PFSK-1 (cell line): ENCODE results near the gene PGP.
A peak's percentile ranks its signal among the peaks of the same experiment; 100 is the strongest.

Source experiments
- FOXP2 ChIP-seq: optimal IDR thresholded peaks from 2 replicates; pipeline ENCODE3; 2011; ENCODE audit warnings: borderline replicate concordance, control low read depth, inconsistent platforms; ENCODE audit not compliant: insufficient read depth; ENCODE audit errors: extremely low read length, extremely low read depth
- POLR2AphosphoS5 ChIP-seq: IDR thresholded peaks from 2 replicates; pipeline ENCODE4 v1.6.1; 2012; ENCODE audit warnings: low read depth, mild to moderate bottlenecking, control low read depth, low read length, moderate library complexity
- REST ChIP-seq, 2 experiments: IDR thresholded peaks; 2 replicates each; pipeline versions ENCODE4 v1.6.1 to v1.8.0; 2011 to 2012; ENCODE audit warnings: low read depth in 2 of 2, low read length in 2 of 2, control low read depth in 1 of 2, inconsistent platforms in 1 of 2, mild to moderate bottlenecking in 1 of 2, moderate library complexity in 1 of 2; ENCODE audit not compliant: insufficient read depth in 1 of 2
- SIN3A ChIP-seq: IDR thresholded peaks from 2 replicates; pipeline ENCODE4 v1.6.1; 2012; ENCODE audit warnings: mild to moderate bottlenecking, low read length, moderate library complexity, borderline replicate concordance; ENCODE audit not compliant: insufficient read depth
- TAF1 ChIP-seq: IDR thresholded peaks from 2 replicates; pipeline ENCODE4 v1.6.1; 2012; ENCODE audit warnings: low read length, control low read depth, borderline replicate concordance; ENCODE audit not compliant: insufficient read depth

Gene PGP

GRCh38 chr16:2228161-2228824 is 13.7 kb upstream of the PGP start:
- no peak for TF ChIP-seq SIN3A
- TF ChIP-seq TAF1 = no peak
- TF ChIP-seq FOXP2 = no peak
- TF ChIP-seq REST (IDR thresholded peaks at IDR 0.05; ENCODE audit: insufficient read depth in 1 of 2, low read depth in 2 of 2, low read length in 2 of 2) = no peak
- no peak for TF ChIP-seq POLR2AphosphoS5

GRCh38 chr16:2226918-2227317 is 12.3 kb upstream of the PGP start:
- no peak for TF ChIP-seq TAF1

GRCh38 chr16:2226245-2226793 is 11.7 kb upstream of the PGP start:
- TF ChIP-seq POLR2AphosphoS5 = no peak
- TF ChIP-seq TAF1 = no peak
- no peak for TF ChIP-seq SIN3A

- TF ChIP-seq TAF1 (no peak), POLR2AphosphoS5 (no peak), SIN3A (no peak), REST (IDR thresholded peaks at IDR 0.05; ENCODE audit: insufficient read depth in 1 of 2, low read depth in 2 of 2, low read length in 2 of 2) (no peak), FOXP2 (no peak)
Observed at GRCh38 chr16:2223942-2224486, 9.4 kb upstream of the PGP start.

GRCh38 chr16:2223221-2223941 is 8.7 kb upstream of the PGP start, which contains the start of gene E4F1:
Gene E4F1 (plus strand): TSS chr16:2223591. CDS start chr16:2223614, 23 bp downstream.
- TF ChIP-seq FOXP2 (peak; percentile 94), TAF1 (peak; percentile 80; the same call in 1 of the 2 replicates), POLR2AphosphoS5 (peak; percentile 90), SIN3A (peak; percentile 8; the same call in 1 of the 2 replicates), REST (IDR thresholded peaks at IDR 0.05; ENCODE audit: insufficient read depth in 1 of 2, low read depth in 2 of 2, low read length in 2 of 2) (0 out of 4 replicates have a peak, but pooled peaks of 1 of the 2 experiments have one; percentile 8)

- TF ChIP-seq POLR2AphosphoS5 (no peak), FOXP2 (no peak), REST (IDR thresholded peaks at IDR 0.05; ENCODE audit: insufficient read depth in 1 of 2, low read depth in 2 of 2, low read length in 2 of 2) (no peak), TAF1 (no peak), SIN3A (no peak)
Observed at GRCh38 chr16:2216330-2216729, 1.7 kb upstream of the PGP start.
